ENCODE results near the gene IL1RAPL2.

DNA sequence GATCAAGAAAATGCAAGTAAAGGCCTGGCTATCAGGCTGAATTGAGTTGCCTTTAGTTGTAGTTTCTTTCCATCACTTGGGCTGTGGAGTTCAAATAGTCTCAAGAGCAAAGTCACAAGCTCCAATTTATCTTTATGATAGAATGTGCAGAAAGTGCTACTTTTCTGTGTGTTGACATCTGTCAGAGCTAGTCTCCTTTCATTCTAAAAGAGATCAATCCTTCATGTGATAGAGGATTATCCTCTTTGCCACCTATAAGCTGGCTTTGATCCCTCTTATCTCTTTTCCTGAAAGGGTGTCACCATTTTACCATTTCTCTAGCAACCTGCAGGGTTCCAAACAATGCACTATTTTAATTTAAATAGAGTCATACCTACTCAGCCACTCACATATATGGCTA lies 429.5 kb downstream of the IL1RAPL2 start:
- TF ChIP-seq RCOR1 (IDR thresholded peaks at IDR 0.05; ENCODE audit: low read length) (no peak), RXRA (IDR thresholded peaks at IDR 0.05; ENCODE audit: borderline replicate concordance, low read depth) (no peak), GABPA (IDR thresholded peaks at IDR 0.05; ENCODE audit: low read depth) (no peak)
- TF ChIP-seq, protein P1, sequence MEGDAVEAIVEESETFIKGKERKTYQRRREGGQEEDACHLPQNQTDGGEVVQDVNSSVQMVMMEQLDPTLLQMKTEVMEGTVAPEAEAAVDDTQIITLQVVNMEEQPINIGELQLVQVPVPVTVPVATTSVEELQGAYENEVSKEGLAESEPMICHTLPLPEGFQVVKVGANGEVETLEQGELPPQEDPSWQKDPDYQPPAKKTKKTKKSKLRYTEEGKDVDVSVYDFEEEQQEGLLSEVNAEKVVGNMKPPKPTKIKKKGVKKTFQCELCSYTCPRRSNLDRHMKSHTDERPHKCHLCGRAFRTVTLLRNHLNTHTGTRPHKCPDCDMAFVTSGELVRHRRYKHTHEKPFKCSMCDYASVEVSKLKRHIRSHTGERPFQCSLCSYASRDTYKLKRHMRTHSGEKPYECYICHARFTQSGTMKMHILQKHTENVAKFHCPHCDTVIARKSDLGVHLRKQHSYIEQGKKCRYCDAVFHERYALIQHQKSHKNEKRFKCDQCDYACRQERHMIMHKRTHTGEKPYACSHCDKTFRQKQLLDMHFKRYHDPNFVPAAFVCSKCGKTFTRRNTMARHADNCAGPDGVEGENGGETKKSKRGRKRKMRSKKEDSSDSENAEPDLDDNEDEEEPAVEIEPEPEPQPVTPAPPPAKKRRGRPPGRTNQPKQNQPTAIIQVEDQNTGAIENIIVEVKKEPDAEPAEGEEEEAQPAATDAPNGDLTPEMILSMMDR (IDR thresholded peaks at IDR 0.05) = no peak
- TF ChIP-seq, protein P2, sequence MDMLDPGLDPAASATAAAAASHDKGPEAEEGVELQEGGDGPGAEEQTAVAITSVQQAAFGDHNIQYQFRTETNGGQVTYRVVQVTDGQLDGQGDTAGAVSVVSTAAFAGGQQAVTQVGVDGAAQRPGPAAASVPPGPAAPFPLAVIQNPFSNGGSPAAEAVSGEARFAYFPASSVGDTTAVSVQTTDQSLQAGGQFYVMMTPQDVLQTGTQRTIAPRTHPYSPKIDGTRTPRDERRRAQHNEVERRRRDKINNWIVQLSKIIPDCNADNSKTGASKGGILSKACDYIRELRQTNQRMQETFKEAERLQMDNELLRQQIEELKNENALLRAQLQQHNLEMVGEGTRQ (IDR thresholded peaks at IDR 0.05; ENCODE audit: borderline replicate concordance, low read depth, low read length) = no peak
- TF ChIP-seq, protein P3, sequence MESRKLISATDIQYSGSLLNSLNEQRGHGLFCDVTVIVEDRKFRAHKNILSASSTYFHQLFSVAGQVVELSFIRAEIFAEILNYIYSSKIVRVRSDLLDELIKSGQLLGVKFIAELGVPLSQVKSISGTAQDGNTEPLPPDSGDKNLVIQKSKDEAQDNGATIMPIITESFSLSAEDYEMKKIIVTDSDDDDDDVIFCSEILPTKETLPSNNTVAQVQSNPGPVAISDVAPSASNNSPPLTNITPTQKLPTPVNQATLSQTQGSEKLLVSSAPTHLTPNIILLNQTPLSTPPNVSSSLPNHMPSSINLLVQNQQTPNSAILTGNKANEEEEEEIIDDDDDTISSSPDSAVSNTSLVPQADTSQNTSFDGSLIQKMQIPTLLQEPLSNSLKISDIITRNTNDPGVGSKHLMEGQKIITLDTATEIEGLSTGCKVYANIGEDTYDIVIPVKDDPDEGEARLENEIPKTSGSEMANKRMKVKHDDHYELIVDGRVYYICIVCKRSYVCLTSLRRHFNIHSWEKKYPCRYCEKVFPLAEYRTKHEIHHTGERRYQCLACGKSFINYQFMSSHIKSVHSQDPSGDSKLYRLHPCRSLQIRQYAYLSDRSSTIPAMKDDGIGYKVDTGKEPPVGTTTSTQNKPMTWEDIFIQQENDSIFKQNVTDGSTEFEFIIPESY (IDR thresholded peaks at IDR 0.05; ENCODE audit: borderline replicate concordance, low read depth) = no peak

Measured in SK-N-SH (cell line).